SU-DHL-6 (cell line): ENCODE measurements around the gene TBX20.
"Not testable (repeated sequence)": the region's sequence is repeated elsewhere in the genome, so short reads cannot be mapped to it uniquely, and the experiment has no call there.

Source experiments
- EZH2phosphoT487 ChIP-seq: fragments of 200-600 bp; sonication (generic), shearing (Covaris generic); conservative IDR thresholded peaks from 2 replicates; pipeline ENCODE4 v1.6.1; 2018; ENCODE audit warnings: mild to moderate bottlenecking, antibody characterized with exemption, low read length, moderate library complexity, mixed read lengths
- TF ChIP-seq, protein P1 (sequence below): fragments of 200-600 bp; sonication (generic); IDR thresholded peaks from one replicate; pipeline ENCODE4 v1.5.1; 2017; ENCODE audit warnings: antibody characterized with exemption, mild to moderate bottlenecking, low read length, moderate library complexity; ENCODE audit not compliant: insufficient read depth, poor library complexity, severe bottlenecking

DNA sequence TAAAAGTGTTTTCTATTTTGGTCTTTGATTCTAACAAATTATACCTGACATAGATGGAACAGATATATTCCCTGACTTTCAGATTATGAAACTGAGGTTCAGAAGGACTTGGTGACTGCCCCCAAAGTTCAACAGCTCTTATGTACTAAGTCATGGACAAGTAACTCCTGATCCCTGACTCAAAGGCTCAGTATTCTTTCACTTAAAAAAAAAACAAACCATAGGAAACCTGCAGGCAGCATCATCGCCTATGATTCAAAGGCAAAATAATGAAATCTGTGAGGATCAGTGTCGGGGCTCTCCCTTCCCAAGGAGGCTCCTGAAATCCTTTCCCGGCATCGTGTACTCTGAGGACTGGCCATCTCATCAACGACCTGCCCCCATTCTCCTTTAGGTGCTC lies 49.9 kb downstream of the TBX20 start:
- TF ChIP-seq, protein P1, sequence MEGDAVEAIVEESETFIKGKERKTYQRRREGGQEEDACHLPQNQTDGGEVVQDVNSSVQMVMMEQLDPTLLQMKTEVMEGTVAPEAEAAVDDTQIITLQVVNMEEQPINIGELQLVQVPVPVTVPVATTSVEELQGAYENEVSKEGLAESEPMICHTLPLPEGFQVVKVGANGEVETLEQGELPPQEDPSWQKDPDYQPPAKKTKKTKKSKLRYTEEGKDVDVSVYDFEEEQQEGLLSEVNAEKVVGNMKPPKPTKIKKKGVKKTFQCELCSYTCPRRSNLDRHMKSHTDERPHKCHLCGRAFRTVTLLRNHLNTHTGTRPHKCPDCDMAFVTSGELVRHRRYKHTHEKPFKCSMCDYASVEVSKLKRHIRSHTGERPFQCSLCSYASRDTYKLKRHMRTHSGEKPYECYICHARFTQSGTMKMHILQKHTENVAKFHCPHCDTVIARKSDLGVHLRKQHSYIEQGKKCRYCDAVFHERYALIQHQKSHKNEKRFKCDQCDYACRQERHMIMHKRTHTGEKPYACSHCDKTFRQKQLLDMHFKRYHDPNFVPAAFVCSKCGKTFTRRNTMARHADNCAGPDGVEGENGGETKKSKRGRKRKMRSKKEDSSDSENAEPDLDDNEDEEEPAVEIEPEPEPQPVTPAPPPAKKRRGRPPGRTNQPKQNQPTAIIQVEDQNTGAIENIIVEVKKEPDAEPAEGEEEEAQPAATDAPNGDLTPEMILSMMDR, result not testable (repeated sequence)
- not testable (repeated sequence) for TF ChIP-seq EZH2phosphoT487
